Effector memory CD4-positive, alpha-beta T cell (primary cell): ENCODE data around the gene HYKK.

Experiments
- DNase-seq, 3 donors: peaks; one replicate each; pipeline ENCODE4 v3.0.0-alpha.2; 2020
- H3K27ac ChIP-seq: 2 replicates; pipeline ENCODE4 v1.7.0; 2013; ENCODE audit warnings: mild to moderate bottlenecking, low read length, moderate library complexity; ENCODE audit not compliant: insufficient read depth, poor library complexity, severe bottlenecking
- H3K27me3 ChIP-seq: replicated peaks from 2 replicates; pipeline ENCODE4 v1.7.0; 2013; ENCODE audit warnings: mild to moderate bottlenecking, low read length; ENCODE audit not compliant: insufficient read depth, control insufficient read depth, poor library complexity, severe bottlenecking
- H3K36me3 ChIP-seq: 2 replicates; pipeline ENCODE4 v1.7.0; 2013; ENCODE audit warnings: mild to moderate bottlenecking, low read length, moderate library complexity; ENCODE audit not compliant: control insufficient read depth, insufficient read depth
- H3K4me1 ChIP-seq: 2 replicates; pipeline ENCODE4 v1.7.0; 2013; ENCODE audit warnings: low read length, mild to moderate bottlenecking; ENCODE audit not compliant: control insufficient read depth, insufficient read depth, poor library complexity, severe bottlenecking
- H3K4me3 ChIP-seq: 2 replicates; pipeline ENCODE4 v1.7.0; 2013; ENCODE audit warnings: low read length, low read depth, mild to moderate bottlenecking; ENCODE audit not compliant: insufficient read depth, poor library complexity, severe bottlenecking
- H3K9me3 ChIP-seq: 2 replicates; pipeline ENCODE4 v1.7.0; 2013; ENCODE audit warnings: mild to moderate bottlenecking, low read length, moderate library complexity; ENCODE audit not compliant: control insufficient read depth
- total RNA-seq, 3 donors: gene quantifications; one replicate each; lab custom pipeline; 2026; lab: John Stamatoyannopoulos, UW

HYKK gene, protein sequence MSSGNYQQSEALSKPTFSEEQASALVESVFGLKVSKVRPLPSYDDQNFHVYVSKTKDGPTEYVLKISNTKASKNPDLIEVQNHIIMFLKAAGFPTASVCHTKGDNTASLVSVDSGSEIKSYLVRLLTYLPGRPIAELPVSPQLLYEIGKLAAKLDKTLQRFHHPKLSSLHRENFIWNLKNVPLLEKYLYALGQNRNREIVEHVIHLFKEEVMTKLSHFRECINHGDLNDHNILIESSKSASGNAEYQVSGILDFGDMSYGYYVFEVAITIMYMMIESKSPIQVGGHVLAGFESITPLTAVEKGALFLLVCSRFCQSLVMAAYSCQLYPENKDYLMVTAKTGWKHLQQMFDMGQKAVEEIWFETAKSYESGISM
- total RNA-seq: 0.52 to 2.4 (median 1.4) reads per million in 3 donors

- H3K27ac ChIP-seq: no peak within 1 kb of the TSS
- no peaks in the 10 kb centered on the region for H3K36me3 ChIP-seq
- DNase-seq: peak; percentile 39 to 69 (median 58)
- no peaks in the 10 kb centered on the region for H3K9me3 ChIP-seq
- H3K4me1 ChIP-seq: peaks cover 6% of the 10 kb centered on the region
- H3K4me3 ChIP-seq: peak within 1 kb of the TSS; percentile 73
- H3K27me3 ChIP-seq: no peaks in the 10 kb centered on the region
Measured at GRCh38 chr15:78506971-78507830, at the start of gene HYKK. HYKK (plus strand) TSS chr15:78507577; CDS start chr15:78513089, 5,512 bp downstream.

DNA sequence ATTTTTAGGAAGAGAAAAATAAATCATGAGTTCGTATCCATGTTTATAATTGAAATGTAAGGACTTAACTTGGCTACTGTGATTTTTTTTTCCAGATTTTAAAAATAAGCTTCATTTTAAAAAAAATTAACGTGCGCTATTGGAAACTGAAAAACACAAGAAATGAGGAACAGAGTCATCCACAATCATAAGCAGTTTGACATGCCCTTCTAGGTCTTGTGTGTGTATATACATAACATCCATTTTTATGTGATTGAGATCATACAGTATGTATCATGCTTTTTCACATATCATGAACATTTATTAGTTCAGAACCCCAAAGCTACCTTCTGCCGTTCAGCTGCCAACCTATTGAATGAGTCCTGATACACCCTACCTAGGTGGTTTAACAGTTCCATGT, 46.6 kb upstream of the HYKK start:
- peaks cover 29% of the 10 kb centered on the region for H3K36me3 ChIP-seq
- no peak for DNase-seq
- H3K4me1 ChIP-seq: peaks cover 6% of the 10 kb centered on the region
- H3K4me3 ChIP-seq: no peak overlapping the region
- no peaks in the 10 kb centered on the region for H3K9me3 ChIP-seq
- no peaks in the 10 kb centered on the region for H3K27me3 ChIP-seq
- no peak overlapping the region for H3K27ac ChIP-seq

DNA sequence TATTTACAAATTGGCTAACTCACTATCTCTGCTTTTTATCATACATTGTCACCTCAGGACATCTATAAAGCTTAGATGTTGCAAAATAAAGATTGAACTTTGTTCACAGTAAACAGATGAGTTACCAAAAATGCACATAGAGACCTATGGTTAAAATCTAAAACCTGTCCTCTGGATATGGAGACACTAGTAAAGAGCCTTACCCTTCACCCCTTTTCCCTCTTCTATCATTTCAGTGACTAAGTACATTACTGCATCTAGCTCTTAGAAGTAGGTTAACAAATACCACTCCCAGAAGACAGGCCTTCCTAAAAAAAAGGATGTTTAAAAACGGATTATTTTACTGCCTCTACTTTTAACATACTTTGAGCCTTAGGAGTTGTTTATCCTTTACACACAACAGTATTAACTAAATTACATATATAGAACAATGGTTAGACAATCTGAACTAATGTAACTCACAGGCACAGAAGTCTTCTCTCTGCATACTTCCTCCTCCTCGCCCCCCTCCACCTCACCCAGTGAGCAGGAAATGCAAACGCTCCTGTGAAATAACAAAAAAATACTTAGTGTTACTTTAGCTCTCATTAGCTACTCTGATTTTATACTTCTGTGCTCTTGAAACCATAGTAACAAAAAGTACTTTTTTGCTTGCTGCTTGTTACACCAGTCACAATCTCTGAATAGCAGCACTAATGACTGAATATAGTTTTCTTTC, 46.0 kb upstream of the HYKK start:
- H3K4me3 ChIP-seq: no peak overlapping the region
- H3K27ac ChIP-seq: peak overlapping the region; percentile 2
- peaks cover 6% of the 10 kb centered on the region for H3K4me1 ChIP-seq
- H3K9me3 ChIP-seq: no peaks in the 10 kb centered on the region
- DNase-seq: no peak
- peaks cover 35% of the 10 kb centered on the region for H3K36me3 ChIP-seq
- H3K27me3 ChIP-seq: no peaks in the 10 kb centered on the region

- DNase-seq: no peak
- Histone ChIP-seq H3K4me3 (no peak overlapping the region), H3K36me3 (peaks cover 74% of the 10 kb centered on the region), H3K27ac (no peak overlapping the region), H3K9me3 (no peaks in the 10 kb centered on the region), H3K4me1 (no peaks in the 10 kb centered on the region), H3K27me3 (no peaks in the 10 kb centered on the region)
Measured at GRCh38 chr15:78469031-78469430, 38.3 kb upstream of the HYKK start.

GRCh38 chr15:78477295-78477694, 30.1 kb upstream of the HYKK start:
- Histone ChIP-seq H3K27ac (no peak overlapping the region), H3K36me3 (peaks cover 42% of the 10 kb centered on the region)

GRCh38 chr15:78479650-78480049, 27.7 kb upstream of the HYKK start:
- peaks cover 41% of the 10 kb centered on the region for H3K36me3 ChIP-seq
- H3K27ac ChIP-seq: no peak overlapping the region
- DNase-seq: no peak
- H3K4me1 ChIP-seq: no peaks in the 10 kb centered on the region
- no peak overlapping the region for H3K4me3 ChIP-seq
- no peaks in the 10 kb centered on the region for H3K9me3 ChIP-seq
- H3K27me3 ChIP-seq: no peaks in the 10 kb centered on the region

More at GRCh38 chr15:78477295-78477694, 30.1 kb upstream of the HYKK start:
- H3K9me3 ChIP-seq: no peaks in the 10 kb centered on the region
- H3K4me1 ChIP-seq: no peaks in the 10 kb centered on the region
- no peak for DNase-seq
- no peaks in the 10 kb centered on the region for H3K27me3 ChIP-seq
- H3K4me3 ChIP-seq: no peak overlapping the region

- no peaks in the 10 kb centered on the region for H3K9me3 ChIP-seq
Measured at GRCh38 chr15:78481917-78482316, 25.5 kb upstream of the HYKK start.

GRCh38 chr15:78492872-78493271, 14.5 kb upstream of the HYKK start:
- Histone ChIP-seq H3K4me1 (no peaks in the 10 kb centered on the region), H3K4me3 (no peak overlapping the region), H3K27me3 (no peaks in the 10 kb centered on the region), H3K27ac (no peak overlapping the region), H3K9me3 (no peaks in the 10 kb centered on the region), H3K36me3 (peaks cover 76% of the 10 kb centered on the region)
- DNase-seq: no peak

More at GRCh38 chr15:78481917-78482316, 25.5 kb upstream of the HYKK start:
- no peaks in the 10 kb centered on the region for H3K27me3 ChIP-seq
- H3K36me3 ChIP-seq: peaks cover 50% of the 10 kb centered on the region
- no peak for DNase-seq
- H3K27ac ChIP-seq: no peak overlapping the region
- H3K4me3 ChIP-seq: no peak overlapping the region
- no peaks in the 10 kb centered on the region for H3K4me1 ChIP-seq

DNA sequence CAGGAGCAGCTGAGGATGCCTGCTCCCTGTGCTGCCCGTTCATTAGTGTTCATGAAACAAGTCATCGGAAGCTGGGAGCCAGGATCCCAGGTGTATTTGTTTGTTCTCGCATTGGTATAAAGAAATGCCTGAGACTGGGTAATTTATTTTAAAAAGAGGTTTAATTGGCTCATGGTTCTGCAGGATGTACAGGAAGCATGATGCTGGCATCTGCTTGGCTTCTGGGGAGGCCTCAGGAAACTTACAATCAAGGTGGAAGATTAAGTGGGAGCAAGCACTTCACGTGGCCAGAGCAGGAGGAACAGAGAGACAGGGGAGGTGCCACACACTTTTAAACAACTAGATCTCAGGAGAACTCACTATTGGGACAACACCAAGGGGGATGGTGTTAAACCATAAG, 5.5 kb upstream of the HYKK start:
- Histone ChIP-seq H3K9me3 (no peaks in the 10 kb centered on the region), H3K27ac (no peak overlapping the region), H3K36me3 (peaks cover 17% of the 10 kb centered on the region), H3K4me1 (no peaks in the 10 kb centered on the region), H3K4me3 (no peak overlapping the region), H3K27me3 (no peaks in the 10 kb centered on the region)
- no peak for DNase-seq
